Nephron progenitor cell (in vitro differentiated cells): Measurements from ENCODE around the gene TCOF1.

Source experiments
- DNase-seq: peaks from one replicate; pipeline ENCODE4 v3.0.0; 2021
- H3K27ac Mint-ChIP-seq: 2 replicates; pipeline ENCODE4 v1.8.0; 2021; ENCODE audit warnings: mild to moderate bottlenecking, moderate library complexity, mixed read lengths
- H3K27me3 Mint-ChIP-seq: 2 replicates; pipeline ENCODE4 v1.8.0; 2021; ENCODE audit warnings: mild to moderate bottlenecking, low read depth, mixed read lengths; ENCODE audit not compliant: poor library complexity
- H3K36me3 Mint-ChIP-seq: 2 replicates; pipeline ENCODE4 v1.8.0; 2021; ENCODE audit warnings: low read depth, mixed read lengths
- H3K4me1 Mint-ChIP-seq: 2 replicates; pipeline ENCODE4 v1.8.0; 2021; ENCODE audit warnings: mixed read lengths
- H3K4me3 Mint-ChIP-seq: 2 replicates; pipeline ENCODE4 v1.8.0; 2021; ENCODE audit warnings: mild to moderate bottlenecking, moderate library complexity, mixed read lengths
- H3K9me3 Mint-ChIP-seq: 2 replicates; pipeline ENCODE4 v1.8.0; 2021; ENCODE audit warnings: mild to moderate bottlenecking, moderate library complexity, mixed read lengths
- CTCF ChIP-seq: fragments of 200-600 bp; sonication (generic); IDR thresholded peaks from 2 replicates; pipeline ENCODE4 v1.5.0; 2021; ENCODE audit warnings: antibody characterized with exemption

Gene TCOF1

DNA sequence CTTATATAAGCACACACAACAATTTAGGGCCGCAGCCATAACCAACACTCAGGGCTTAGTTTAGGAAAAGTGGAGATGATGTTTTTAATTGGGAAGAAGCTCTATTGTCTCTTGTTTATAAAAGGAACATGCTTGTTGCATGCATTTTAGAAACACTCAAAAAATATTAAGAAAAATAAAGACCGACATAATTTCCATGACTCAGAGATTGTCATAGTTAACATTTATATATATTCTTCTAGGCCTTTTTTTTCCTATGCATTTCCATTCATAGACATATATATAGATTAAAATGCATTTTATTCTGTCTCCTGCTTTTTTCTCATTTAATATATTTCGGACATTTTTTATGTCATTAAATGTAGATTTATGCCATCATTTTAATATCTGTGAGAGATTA is 41.2 kb upstream of the TCOF1 start:
- Mint-ChIP-seq H3K27me3 (peaks cover 6% of the 10 kb centered on the region), H3K4me1 (peaks cover 75% of the 10 kb centered on the region), H3K36me3 (no peaks in the 10 kb centered on the region), H3K27ac (peak overlapping the region; percentile 59), H3K4me3 (no peak overlapping the region), H3K9me3 (no peaks in the 10 kb centered on the region)
- DNase-seq = no peak
- TF ChIP-seq CTCF = no peak

GRCh38 chr5:150317048-150318003 is 40.2 kb upstream of the TCOF1 start:
- no peaks in the 10 kb centered on the region for H3K36me3 Mint-ChIP-seq
- H3K27me3 Mint-ChIP-seq = peaks cover 4% of the 10 kb centered on the region
- peaks cover 72% of the 10 kb centered on the region for H3K4me1 Mint-ChIP-seq
- H3K9me3 Mint-ChIP-seq = peaks cover 4% of the 10 kb centered on the region
- peak overlapping the region; percentile 95 for H3K27ac Mint-ChIP-seq
- peak; percentile 44 for DNase-seq
- H3K4me3 Mint-ChIP-seq = peak overlapping the region; percentile 35
- TF ChIP-seq CTCF = no peak

- TF ChIP-seq CTCF = no peak
- Mint-ChIP-seq H3K27me3 (peaks cover 3% of the 10 kb centered on the region), H3K36me3 (no peaks in the 10 kb centered on the region), H3K27ac (peak overlapping the region; percentile 0), H3K4me3 (peak overlapping the region; percentile 3), H3K9me3 (peaks cover 4% of the 10 kb centered on the region), H3K4me1 (peaks cover 60% of the 10 kb centered on the region)
- DNase-seq = peak; percentile 35
Observed at GRCh38 chr5:150318613-150319483, 38.6 kb upstream of the TCOF1 start.

DNA sequence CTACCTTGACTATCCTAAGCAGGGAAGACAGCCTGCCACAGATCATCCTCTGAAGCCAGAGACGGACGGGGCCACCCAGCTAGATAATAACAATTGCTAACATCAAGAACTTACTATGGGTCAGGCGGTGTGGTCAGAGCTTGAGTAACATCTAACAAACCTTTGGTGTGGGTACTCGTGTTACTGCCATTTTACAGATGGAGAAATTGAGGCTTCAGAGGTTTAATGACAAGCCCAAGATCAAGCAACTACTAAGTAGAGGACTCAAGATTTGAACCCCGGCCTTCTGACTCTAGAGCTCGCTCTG is 38.1 kb upstream of the TCOF1 start:
- Mint-ChIP-seq H3K9me3 (peaks cover 4% of the 10 kb centered on the region), H3K4me1 (peaks cover 54% of the 10 kb centered on the region), H3K4me3 (no peak overlapping the region), H3K27ac (no peak overlapping the region), H3K27me3 (peaks cover 4% of the 10 kb centered on the region), H3K36me3 (no peaks in the 10 kb centered on the region)
- no peak for DNase-seq
- TF ChIP-seq CTCF = no peak

- Mint-ChIP-seq H3K27ac (no peak overlapping the region), H3K27me3 (peaks cover 4% of the 10 kb centered on the region), H3K4me3 (no peak overlapping the region), H3K4me1 (peaks cover 54% of the 10 kb centered on the region), H3K36me3 (no peaks in the 10 kb centered on the region), H3K9me3 (peaks cover 4% of the 10 kb centered on the region)
- DNase-seq = no peak
- no peak for TF ChIP-seq CTCF
Observed at GRCh38 chr5:150320044-150320613, 37.4 kb upstream of the TCOF1 start.
